Measurements from ENCODE around the gene ASTN2. TPM values are rescaled to one million over a fixed set of nuclear protein-coding genes. Genes with fewer than 3 reads are reported as not detected.

ASTN2 gene
- polyA plus RNA-seq, 3 donors = 17.2 to 17.5 (median 17.5) TPM

- no peak for DNase-seq (ENCODE audit: extremely low read depth in 1 of 11, low read depth in 9 of 11, low spot score in 4 of 11)
Measured at GRCh38 chr9:117224695-117225094, 190.2 kb downstream of the ASTN2 start.

GRCh38 chr9:117218951-117219350 is 195.9 kb downstream of the ASTN2 start:
- DNase-seq (ENCODE audit: extremely low read depth in 1 of 11, low read depth in 9 of 11, low spot score in 4 of 11) = no peak

DNA sequence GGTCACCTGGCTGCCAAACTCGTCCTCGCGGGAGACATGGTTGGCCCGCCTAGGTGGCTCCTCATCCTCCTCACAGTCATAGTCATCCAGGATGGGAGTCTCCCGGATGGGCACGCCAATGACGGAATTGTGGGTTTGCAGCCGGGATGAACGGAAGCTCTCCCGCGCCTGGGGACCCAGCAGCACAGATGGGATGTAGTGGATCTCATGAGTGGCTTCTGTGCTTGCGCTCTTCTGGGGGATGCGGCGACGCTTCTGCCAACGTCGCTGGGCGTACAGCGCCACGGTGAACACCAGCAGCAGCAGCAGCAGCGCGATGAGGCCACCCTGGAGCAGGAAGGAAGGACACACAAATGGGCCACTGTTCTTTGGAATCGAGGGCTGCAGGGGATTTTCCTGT is 200.4 kb downstream of the ASTN2 start:
- no peak for DNase-seq (ENCODE audit: extremely low read depth in 1 of 11, low read depth in 9 of 11, low spot score in 4 of 11)

DNA sequence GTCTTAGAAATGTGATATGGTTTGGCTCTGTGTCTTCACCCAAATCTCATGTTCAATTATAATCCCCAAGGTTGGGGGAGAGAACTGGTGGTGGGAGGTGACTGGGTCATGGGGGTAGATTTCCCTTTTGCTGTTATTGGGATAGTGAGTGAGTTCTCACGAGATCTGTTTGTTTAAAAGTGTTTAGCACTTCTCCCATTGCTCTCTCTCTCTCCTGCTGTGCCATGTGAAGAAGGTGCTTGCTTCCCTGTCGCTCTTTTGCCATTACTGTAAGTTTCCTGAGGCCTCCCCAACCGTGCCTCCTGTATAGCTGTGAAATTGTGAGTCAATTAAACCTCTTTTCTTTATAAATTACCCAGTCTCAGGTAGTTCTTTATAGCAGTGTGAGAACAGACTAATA is 203.6 kb downstream of the ASTN2 start:
- no peak for DNase-seq (ENCODE audit: extremely low read depth in 1 of 11, low read depth in 9 of 11, low spot score in 4 of 11)

DNA sequence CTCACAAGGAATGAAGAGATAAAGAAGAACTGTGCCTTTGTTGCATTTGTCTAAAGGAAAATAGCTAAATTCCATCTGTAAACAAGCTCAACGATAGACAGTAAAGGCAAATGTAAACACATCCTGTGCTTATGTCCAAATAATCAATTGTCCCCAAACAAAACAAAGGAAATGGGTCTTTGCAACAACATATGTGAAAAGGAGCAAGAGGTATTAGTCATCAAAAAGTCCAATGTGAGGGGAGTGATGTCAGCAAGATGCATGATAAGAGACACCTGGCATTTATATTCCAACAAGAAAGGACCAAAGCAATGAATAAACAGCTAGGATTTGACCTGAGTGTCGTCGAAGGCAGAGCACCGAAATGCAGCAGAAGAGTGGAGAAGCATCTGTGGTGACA is 209.1 kb downstream of the ASTN2 start:
- DNase-seq (ENCODE audit: extremely low read depth in 1 of 11, low read depth in 9 of 11, low spot score in 4 of 11) = peak in 1 of 11 donors; percentile 4

DNA sequence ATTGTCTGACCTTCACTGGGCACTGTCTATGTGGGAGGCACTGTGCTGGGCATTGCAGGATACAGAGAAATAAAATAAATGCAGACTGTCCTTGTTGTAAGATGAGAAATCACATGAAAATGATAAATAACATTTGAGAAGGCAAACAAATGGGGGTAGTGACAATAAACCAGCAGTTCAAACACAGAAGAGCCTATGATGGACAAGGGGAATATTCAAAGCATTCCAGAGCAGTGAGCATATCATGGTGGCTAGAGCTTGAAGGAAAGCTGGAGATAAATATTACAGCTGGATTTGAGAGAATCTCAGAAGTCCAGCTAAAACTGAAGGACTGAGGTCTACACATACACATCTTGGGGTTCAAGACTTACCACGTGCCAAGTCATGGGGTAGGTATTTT is 209.9 kb downstream of the ASTN2 start:
- DNase-seq (ENCODE audit: extremely low read depth in 1 of 11, low read depth in 9 of 11, low spot score in 4 of 11) = peak in 3 of 11 donors; percentile 1 to 11 (median 3)

- DNase-seq (ENCODE audit: extremely low read depth in 1 of 11, low read depth in 9 of 11, low spot score in 4 of 11) = no peak
Measured at GRCh38 chr9:117191504-117192261, 223.2 kb downstream of the ASTN2 start.

DNA sequence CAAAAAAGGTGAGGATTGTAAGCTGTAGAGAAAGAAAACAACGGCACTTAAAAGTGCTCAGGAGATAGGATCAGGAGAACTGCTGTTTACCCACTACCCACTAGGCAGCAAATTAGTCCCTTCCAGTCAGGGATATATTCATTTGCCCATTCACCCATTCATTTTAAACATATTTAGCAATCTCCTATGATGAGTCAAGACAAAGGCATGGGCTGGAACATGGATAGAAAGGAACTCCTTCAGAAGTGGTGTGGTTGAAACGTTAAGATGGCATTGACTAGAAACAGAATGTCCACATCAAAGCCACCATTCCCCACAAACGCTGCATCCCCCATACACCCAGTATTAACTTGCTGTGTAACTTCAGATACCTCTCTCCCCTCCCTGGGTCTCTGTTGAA is 225.7 kb downstream of the ASTN2 start:
- DNase-seq (ENCODE audit: extremely low read depth in 1 of 11, low read depth in 9 of 11, low spot score in 4 of 11) = no peak

DNA sequence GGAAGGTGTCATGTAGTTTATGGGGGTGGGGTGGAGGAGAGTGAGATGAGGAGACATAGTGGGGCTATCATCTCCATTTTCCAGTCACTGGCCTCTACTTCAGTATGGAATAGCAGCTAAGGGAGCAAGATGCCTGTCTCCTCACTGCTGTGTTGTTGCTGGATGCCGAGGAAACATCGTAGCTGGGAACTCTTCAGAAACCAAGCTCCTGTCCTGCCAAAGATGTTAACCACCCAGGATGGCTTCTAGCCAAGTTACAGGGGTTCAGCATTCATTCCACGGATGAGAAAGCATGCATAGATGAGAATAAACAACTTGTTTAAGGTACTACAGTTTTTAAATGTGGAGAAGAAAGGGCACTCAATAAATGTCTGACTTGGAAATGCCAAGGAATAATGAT is 226.5 kb downstream of the ASTN2 start:
- no peak for DNase-seq (ENCODE audit: extremely low read depth in 1 of 11, low read depth in 9 of 11, low spot score in 4 of 11)

- DNase-seq (ENCODE audit: extremely low read depth in 1 of 11, low read depth in 9 of 11, low spot score in 4 of 11) = no peak
Measured at GRCh38 chr9:117187498-117187897, 227.4 kb downstream of the ASTN2 start.

DNA sequence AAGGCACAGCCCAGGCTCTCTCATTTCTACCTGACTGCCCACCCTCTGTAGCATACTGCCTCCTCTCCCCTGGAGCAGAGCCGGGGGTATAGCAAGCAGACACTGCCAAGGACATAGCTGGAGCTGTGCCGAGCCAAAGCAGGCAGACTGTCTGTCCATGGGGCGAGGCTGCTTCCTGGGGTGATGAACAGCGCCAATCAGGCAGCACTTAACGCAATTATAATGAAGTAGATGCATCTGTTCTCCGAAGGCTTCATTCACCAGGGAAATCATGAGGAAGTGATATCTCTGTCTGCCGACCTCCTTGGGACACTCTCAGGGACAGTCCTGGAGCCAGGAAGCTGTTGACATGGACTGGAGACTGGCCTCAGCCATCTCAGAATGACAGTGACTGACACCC is 230.7 kb downstream of the ASTN2 start:
- DNase-seq (ENCODE audit: extremely low read depth in 1 of 11, low read depth in 9 of 11, low spot score in 4 of 11) = no peak

DNA sequence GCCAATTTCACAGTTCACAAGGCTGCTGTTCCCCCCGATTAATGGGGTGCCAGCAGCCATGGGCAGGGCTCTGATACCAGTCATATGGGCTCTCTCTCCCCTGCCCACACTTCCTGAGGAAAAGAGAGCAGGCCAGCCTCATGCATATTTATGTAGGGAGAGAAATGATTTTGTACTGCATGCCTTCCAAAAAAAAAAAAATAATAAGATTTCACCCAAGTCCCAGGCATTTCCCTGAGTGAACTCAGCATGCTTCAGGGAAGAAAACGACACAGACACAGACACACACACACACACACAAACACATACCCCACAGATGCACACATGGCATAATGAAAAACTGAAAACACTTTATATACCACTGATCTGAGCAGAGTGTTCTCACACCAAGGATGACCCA is 232.8 kb downstream of the ASTN2 start:
- DNase-seq (ENCODE audit: extremely low read depth in 1 of 11, low read depth in 9 of 11, low spot score in 4 of 11) = no peak

DNA sequence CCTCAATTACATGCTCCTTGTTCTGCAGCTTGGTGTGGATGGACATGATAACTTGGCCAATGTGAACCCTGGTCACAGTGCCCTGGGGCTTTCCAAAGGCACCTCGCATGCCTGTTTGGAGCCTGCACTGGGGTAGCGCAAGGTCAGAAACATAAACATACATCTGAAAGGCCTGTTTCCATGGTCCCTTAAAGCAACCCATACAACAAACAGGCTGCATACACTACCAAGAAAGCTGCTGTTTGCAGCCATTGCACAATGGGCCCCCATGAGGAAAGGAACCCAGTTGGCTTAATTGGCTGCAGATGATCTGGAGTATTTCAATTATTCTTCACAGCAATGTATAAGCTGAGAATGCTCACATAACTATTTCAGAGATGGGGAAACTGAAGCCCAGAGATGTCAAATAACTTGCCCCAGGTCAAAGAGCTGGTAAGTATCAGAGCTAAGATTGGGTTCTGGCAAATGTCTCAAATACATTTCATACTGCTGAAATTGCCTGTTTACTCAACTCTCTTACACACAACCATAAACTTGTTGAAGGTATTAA is 233.9 kb downstream of the ASTN2 start:
- no peak for DNase-seq (ENCODE audit: extremely low read depth in 1 of 11, low read depth in 9 of 11, low spot score in 4 of 11)

GRCh38 chr9:117178596-117179375 is 236.1 kb downstream of the ASTN2 start:
- DNase-seq (ENCODE audit: extremely low read depth in 1 of 11, low read depth in 9 of 11, low spot score in 4 of 11) = peak in 1 of 11 donors; percentile 14

GRCh38 chr9:117170567-117170966 is 244.3 kb downstream of the ASTN2 start:
- no peak for DNase-seq (ENCODE audit: extremely low read depth in 1 of 11, low read depth in 9 of 11, low spot score in 4 of 11)

DNA sequence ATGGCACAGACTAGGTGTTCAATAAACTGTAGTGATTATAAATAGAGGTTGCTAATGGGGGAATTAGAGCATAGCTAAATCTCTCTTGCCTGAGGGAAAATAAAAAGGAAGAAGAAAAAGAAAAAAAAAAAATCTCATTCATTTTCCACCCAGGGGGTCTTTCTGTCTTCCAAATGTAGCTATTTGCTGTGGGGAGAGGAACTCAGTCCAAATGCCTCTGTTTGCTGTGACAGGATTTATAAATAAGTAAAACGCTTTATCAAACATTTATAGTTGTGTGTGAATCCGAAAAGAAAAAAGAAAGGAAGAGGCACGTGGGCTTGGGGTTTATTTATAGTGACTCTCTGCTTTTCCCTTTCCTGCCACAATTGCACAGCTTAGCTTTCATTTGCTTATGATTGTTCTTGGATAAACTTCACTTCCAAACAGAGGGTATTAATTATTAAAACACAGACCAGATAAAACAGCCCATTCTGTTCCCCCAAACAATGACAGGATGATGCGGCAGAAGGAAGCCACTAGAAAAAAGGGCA is 245.7 kb downstream of the ASTN2 start:
- no peak for DNase-seq (ENCODE audit: extremely low read depth in 1 of 11, low read depth in 9 of 11, low spot score in 4 of 11)

- DNase-seq (ENCODE audit: extremely low read depth in 1 of 11, low read depth in 9 of 11, low spot score in 4 of 11) = no peak
Measured at GRCh38 chr9:117164512-117164911, 250.3 kb downstream of the ASTN2 start.

DNA sequence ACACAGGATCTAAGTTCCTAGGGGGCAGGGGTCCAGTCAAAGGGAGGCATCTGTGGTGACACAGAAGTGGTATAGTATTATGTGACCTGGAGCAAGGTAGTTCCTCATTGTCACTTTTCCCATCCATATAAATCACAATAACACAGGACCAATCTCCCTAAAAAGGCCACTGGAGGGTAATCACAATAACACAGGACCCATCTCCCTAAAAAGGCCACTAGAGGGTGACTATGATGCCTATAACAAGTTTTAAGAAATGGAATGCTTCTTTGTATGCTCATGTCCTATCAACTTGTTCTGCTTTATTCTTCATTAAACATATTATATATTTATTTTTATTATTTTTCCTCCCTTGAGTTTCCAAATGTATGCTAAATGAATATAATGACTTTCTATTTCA is 254.6 kb downstream of the ASTN2 start:
- no peak for DNase-seq (ENCODE audit: extremely low read depth in 1 of 11, low read depth in 9 of 11, low spot score in 4 of 11)

- no peak for DNase-seq (ENCODE audit: extremely low read depth in 1 of 11, low read depth in 9 of 11, low spot score in 4 of 11)
Measured at GRCh38 chr9:117156771-117157535, 257.9 kb downstream of the ASTN2 start.
